GM21576 (cell line): Measurements from ENCODE around the gene ROBO2.
"Not testable (repeated sequence)": the region's sequence is repeated elsewhere in the genome, so short reads cannot be mapped to it uniquely, and the experiment has no call there.

Experiments used
- ATAC-seq: cut with Tn5 transposase; IDR thresholded peaks from one replicate; pipeline ENCODE4 v1.9.1; 2021; ENCODE audit warnings: mild to moderate bottlenecking, moderate library complexity; ENCODE audit not compliant: unreplicated experiment

Gene ROBO2

DNA sequence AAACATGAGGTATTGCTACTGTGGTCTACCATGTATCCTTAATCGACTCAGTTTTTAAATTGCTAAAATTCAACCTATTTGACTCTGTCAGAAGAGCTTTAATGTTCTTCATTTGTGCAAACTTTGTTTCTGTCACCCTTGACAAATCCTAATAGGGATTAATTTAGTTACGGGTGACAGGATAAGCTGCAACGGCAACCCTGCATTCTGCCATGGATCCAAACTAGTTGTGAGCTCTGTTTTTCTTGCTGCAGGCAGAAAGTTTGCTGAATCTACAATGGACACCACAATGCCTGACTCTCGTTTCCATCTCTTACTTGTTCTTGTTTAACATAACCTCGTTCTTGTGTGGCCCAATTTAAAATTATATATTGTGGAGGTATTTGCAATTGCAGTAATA lies 352.3 kb downstream of the ROBO2 start:
- no peak for ATAC-seq

DNA sequence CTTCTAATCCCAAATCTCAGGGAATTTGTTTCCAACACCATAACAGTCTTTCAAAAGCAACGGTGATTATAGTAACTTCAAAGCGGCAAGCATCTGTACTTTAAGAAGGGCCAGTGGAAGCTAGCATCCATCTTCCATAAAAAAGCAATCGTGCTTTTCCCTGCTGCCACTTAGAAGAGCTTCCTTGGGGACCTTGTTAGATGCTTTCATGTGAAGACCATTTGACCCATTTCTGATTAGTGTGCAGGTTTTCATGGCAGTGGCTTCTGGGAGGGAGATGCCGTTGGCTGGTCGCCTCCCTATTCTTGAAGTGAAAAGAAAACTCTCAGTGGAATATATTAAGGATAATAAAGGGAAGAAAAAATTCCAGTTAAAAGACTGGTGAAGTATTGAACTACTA lies 354.1 kb downstream of the ROBO2 start:
- no peak for ATAC-seq

DNA sequence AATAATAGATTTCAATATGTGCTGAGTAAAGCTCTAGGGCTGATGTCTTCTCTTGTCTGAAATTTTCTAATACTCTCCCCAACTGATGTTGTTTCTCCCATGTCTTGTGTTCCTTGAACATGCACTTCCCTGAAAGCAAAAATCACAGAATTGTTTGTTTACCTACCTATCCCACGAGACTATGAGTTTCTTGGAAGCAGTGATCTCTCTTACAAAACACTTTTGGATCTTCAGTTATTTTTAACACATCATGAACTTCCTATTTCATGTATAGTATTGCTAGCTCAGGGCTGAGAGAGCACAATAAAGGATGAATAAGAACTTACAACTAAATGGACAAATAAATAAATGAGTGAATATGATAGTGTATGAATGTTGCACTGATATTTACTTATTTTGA lies 365.0 kb downstream of the ROBO2 start:
- no peak for ATAC-seq

DNA sequence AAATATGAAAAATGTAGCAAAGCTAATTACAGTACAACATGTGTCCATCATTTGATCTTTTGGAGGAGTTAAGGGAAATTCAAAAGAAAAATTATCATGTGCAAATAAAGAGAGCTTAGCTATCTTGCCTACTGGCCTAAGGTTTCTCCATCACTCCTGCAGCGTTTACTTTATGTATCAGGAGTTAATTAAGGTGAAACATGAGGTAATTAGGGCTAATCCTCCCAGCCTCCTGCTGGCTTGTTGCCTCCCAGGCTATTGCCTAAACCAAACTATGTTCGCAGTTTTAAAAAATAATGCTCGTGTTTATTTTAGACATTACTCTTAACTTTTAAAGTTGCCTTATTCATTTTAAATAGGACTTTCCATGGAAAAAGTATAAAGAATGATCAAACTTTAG lies 367.5 kb downstream of the ROBO2 start:
- ATAC-seq, result no peak

GRCh38 chr3:77410334-77410733 lies 370.4 kb downstream of the ROBO2 start:
- not testable (repeated sequence) for ATAC-seq

GRCh38 chr3:77411334-77411733 lies 371.4 kb downstream of the ROBO2 start:
- no peak for ATAC-seq

- ATAC-seq, result no peak
Observed at GRCh38 chr3:77412021-77412438, 372.1 kb downstream of the ROBO2 start.

- no peak for ATAC-seq
Observed at GRCh38 chr3:77412584-77412983, 372.7 kb downstream of the ROBO2 start.

DNA sequence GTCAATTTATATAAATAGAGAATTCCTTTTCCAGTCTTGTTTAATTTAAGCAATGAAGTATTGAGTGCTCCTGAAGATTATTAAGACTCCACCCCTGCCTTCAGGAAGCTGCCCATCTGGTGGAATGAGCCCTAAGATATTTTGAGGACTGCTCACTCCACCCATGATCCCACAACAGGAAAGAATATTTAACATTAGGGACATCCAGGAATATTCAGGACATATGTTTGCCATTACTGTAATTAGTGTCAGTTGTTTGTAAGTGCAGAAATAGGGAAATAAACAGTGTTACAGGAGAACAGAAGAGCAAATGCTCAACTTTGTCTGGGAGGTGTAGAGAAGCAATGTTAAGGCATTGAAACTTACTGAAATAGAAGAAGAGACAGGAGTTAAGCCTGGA lies 375.0 kb downstream of the ROBO2 start:
- no peak for ATAC-seq

DNA sequence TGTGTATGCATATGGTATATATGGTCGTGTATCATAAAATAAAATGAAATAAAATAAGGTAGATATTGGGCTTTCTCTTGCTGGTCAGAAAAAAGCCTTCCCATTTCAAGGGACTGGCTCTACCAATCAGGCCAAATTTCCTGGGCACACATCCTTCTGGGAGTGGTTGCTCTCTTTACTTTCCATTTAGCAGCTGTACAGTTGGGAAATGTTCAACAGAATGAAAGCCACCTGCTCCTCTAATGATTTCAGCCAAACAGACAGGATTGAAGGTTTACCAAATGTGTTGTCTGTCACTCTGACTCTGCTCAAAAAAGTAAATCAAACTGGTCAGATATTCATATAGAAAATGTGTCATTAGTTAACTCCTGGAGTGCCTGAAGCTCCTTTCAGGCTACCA lies 380.4 kb downstream of the ROBO2 start:
- no peak for ATAC-seq

DNA sequence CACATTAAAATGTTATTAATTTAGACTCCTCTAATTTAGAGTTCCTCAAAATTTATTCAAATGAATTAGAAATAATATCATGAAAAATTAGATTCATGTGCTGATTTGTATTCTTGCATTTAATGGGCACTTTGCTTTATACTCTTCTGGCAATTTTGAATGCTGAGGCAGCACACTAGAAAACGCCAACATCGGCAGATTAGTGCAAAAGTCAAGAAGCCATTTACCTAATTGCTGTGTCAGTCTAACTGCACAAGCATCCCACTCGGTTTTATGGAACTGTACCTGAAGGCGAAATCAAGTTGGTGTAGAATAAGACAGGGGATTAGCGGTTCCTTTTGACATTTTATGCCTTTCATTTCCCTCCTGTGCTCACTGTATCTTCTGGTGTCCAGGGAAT lies 382.0 kb downstream of the ROBO2 start:
- ATAC-seq, result no peak

GRCh38 chr3:77426531-77426930 lies 386.6 kb downstream of the ROBO2 start:
- ATAC-seq, result no peak

- no peak for ATAC-seq
Observed at GRCh38 chr3:77427528-77427927, 387.6 kb downstream of the ROBO2 start.

GRCh38 chr3:77436908-77437307 lies 397.0 kb downstream of the ROBO2 start:
- no peak for ATAC-seq

DNA sequence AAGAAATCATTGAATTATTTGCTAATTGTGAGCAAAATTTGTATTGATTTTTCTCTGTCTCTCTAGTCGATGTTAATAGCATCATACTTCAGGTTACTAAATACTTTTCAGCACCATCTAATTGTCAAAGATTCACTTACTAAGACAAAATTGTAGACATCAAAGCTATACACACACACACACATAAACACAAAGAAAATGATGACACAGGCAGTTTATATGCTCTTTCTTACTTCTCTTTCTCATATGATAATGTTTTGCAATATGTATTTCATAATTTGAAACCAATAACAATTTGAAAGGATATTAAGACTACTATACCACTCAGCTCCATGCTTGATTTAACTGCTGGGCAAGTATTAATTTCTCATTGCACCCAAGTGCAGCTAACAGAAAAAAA lies 406.2 kb downstream of the ROBO2 start:
- ATAC-seq, result no peak

DNA sequence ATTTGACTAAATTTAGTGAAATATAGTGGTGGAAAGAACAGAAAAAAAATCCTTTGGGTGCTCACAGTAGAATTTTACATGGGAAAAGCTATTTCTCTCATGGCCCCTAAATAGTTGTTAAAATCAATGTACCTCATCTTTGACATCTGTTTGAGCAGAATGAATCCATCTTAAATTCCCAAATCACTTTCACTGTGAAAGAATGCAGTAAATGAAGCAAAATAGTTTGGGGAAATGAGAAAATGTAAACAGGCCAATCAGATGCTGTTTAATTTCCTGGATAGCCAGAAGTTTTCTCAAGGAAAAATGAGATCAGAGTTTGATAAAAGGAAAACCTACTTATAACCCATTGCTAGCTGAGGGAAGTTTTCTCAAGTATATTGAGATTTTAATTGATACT lies 406.9 kb downstream of the ROBO2 start:
- no peak for ATAC-seq

DNA sequence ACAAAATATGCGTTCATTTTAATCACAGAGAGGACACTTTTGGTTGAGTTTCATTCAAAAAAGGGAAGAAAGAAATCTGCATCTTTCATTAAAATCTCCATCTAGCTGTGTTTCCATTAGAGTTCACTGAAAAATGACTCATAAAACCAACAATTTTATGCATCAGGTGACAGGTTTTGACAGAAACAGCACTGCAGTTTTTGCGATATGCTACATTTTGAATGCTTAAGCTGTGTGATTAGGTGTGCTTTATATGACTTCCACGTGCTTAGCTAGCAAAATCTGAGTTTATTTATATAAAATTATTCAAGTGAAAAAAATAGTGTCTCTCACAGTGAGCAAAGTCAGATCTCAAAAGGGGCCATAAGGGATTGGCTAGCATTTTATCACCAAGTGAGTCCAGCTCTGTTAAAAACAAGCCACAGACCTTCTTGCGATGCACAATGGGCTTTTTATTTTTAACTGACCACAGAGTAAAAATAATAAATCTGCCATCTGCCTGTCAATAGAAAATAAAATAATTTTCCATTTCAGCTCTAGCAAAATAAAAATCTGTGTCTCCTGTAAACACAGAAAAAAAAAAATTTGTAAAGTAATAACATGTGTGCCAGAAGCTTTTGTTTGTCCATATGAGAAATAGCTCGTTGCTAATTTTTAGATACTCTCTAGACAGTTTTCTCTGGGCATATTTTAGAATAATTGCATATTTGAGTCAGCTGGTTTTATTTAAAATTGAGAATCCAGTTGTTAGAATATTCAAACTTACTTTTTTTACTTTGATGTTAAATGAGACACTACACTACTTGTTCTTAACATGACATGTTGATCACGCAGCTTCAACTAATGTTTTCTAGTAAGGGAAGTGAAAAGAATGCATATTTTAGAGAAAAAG lies 409.8 kb downstream of the ROBO2 start:
- ATAC-seq, result no peak

- no peak for ATAC-seq
Observed at GRCh38 chr3:77456431-77456830, 416.5 kb downstream of the ROBO2 start.

GRCh38 chr3:77456906-77457305 lies 417.0 kb downstream of the ROBO2 start:
- ATAC-seq, result no peak

- ATAC-seq, result no peak
Observed at GRCh38 chr3:77459926-77460325, 420.0 kb downstream of the ROBO2 start.

- no peak for ATAC-seq
Observed at GRCh38 chr3:77460326-77460725, 420.4 kb downstream of the ROBO2 start.

DNA sequence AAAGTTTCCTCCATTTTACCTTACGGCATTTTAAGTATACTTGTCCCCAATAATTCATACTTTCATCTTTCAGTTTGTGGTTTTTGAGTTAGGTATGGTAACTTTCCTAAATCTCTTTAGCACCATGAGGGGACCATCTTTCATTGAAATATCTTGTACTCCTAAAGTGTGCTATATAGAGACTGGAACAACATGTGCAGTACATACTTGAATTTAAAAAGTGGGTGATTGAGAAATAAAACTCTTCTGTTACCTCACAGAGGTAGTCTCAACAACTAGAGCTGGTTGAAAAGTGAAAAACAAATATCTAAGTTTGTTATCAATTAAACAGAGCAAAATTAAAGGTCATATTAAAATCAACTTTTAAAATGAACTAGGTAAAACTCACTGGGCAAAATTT lies 423.1 kb downstream of the ROBO2 start:
- no peak for ATAC-seq

- no peak for ATAC-seq
Observed at GRCh38 chr3:77464111-77464688, 424.3 kb downstream of the ROBO2 start.
